ENCODE data around the gene COA6. TPM values are rescaled to one million over a fixed set of nuclear protein-coding genes. Genes with fewer than 3 reads are reported as not detected.

COA6 gene
- total and polyA plus RNA-seq, 12 donors, result 22.9 to 84.7 (median 35.6) TPM

DNA sequence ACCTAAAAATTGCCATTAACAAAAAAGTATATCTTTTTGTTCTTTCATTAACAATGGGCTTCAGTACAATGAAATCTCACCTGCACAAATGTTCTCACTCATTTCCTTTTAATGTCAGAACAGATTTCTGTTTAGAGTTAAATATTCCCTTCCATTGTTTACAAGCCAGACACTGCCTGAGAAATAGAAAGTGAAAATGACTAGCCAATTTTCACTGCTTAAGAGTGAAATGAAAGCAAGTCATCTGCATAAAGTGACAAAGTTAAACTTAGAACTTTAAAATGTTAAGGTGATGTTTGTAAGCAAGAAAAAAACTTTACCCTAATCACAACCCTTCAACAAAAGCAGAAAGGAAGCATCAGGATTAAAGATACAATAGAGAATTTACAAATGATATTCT, 27.5 kb downstream of the COA6 start:
- no peak for DNase-seq
- peaks cover 0 to 2% of the 10 kb centered on the region in 2 donors for H3K36me3 ChIP-seq (replicated peaks in 1 of 2)
- H3K9me3 ChIP-seq (replicated peaks in 1 of 3), result no peaks in the 10 kb centered on the region
- intact Hi-C loops (cut with DNase I), result no loop called here
- H3K4me1 ChIP-seq (replicated peaks in 1 of 2), result peaks cover 5% of the 10 kb centered on the region in 2 donors
- no peak overlapping the region for H3K4me3 ChIP-seq
- no peak overlapping the region for H3K27ac ChIP-seq
- H3K27me3 ChIP-seq, result no peaks in the 10 kb centered on the region
- TF ChIP-seq, protein P1, sequence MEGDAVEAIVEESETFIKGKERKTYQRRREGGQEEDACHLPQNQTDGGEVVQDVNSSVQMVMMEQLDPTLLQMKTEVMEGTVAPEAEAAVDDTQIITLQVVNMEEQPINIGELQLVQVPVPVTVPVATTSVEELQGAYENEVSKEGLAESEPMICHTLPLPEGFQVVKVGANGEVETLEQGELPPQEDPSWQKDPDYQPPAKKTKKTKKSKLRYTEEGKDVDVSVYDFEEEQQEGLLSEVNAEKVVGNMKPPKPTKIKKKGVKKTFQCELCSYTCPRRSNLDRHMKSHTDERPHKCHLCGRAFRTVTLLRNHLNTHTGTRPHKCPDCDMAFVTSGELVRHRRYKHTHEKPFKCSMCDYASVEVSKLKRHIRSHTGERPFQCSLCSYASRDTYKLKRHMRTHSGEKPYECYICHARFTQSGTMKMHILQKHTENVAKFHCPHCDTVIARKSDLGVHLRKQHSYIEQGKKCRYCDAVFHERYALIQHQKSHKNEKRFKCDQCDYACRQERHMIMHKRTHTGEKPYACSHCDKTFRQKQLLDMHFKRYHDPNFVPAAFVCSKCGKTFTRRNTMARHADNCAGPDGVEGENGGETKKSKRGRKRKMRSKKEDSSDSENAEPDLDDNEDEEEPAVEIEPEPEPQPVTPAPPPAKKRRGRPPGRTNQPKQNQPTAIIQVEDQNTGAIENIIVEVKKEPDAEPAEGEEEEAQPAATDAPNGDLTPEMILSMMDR (IDR thresholded peaks at IDR 0.05), result no peak
- no peak for TF ChIP-seq POLR2A (IDR thresholded peaks at IDR 0.05)

DNA sequence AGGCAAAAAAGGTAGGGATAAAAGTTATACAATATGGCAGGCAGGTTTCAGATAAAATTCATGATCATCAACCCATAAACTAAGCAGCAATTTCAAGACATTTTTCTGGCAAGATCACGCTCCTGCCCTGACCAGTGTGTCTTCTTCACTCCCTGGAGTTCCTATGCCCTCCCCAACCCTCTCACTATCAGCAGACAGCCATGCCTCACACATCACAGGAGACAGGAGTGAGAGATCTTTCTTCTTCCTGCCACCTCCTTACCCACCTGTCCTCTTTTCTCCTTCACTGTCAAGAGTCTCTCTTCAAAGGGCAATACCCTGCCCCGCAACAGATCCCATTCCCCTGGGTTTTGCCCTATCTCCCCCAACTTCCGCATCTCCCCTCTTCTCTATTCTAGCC, 28.4 kb downstream of the COA6 start:
- TF ChIP-seq, protein P1 (IDR thresholded peaks at IDR 0.05), result no peak
- TF ChIP-seq POLR2A (IDR thresholded peaks at IDR 0.05), result no peak
- Histone ChIP-seq H3K27me3 (no peaks in the 10 kb centered on the region), H3K9me3 (replicated peaks in 1 of 3) (no peaks in the 10 kb centered on the region), H3K27ac (no peak overlapping the region), H3K36me3 (replicated peaks in 1 of 2) (peaks cover 0 to 4% of the 10 kb centered on the region in 2 donors), H3K4me1 (replicated peaks in 1 of 2) (peaks cover 5% of the 10 kb centered on the region in 2 donors), H3K4me3 (no peak overlapping the region)
- WGBS, 4 donors, result 95 to 98% (median 97%) methylated on average over 3 of the region's 3 CpGs
- DNase-seq, result no peak
- intact Hi-C loops (cut with DNase I), result no loop called here

DNA sequence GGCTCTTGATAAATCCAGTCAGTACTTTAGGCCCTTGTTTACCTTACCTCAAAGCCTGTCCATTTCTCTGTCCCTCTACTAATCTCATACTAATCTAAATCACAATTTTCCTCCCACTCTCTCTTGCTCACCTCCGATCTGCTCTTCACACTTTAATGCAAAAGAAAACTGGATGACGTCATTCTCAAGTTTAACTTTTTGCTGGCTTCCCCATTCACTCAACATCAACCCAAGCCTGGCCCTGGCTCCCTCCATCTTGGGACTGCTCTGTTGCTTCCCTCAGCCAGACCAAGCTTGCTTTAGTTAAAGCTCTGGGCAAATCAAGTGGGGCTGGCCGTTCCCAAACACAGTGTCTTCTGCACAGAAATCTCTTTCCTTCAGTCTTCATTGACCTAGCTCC, 29.7 kb downstream of the COA6 start:
- 91 to 95% (median 93%) methylated on average over 3 of the region's 3 CpGs for WGBS, 4 donors
- Histone ChIP-seq H3K9me3 (replicated peaks in 1 of 3) (no peaks in the 10 kb centered on the region), H3K4me1 (replicated peaks in 1 of 2) (peaks cover 5% of the 10 kb centered on the region in 2 donors), H3K27me3 (no peaks in the 10 kb centered on the region), H3K36me3 (replicated peaks in 1 of 2) (peaks cover 0 to 4% of the 10 kb centered on the region in 2 donors), H3K27ac (no peak overlapping the region), H3K4me3 (no peak overlapping the region)
- TF ChIP-seq, protein P1 (IDR thresholded peaks at IDR 0.05), result no peak
- TF ChIP-seq POLR2A (IDR thresholded peaks at IDR 0.05), result no peak
- DNase-seq, result no peak
- intact Hi-C loops (cut with DNase I), result no loop called here

DNA sequence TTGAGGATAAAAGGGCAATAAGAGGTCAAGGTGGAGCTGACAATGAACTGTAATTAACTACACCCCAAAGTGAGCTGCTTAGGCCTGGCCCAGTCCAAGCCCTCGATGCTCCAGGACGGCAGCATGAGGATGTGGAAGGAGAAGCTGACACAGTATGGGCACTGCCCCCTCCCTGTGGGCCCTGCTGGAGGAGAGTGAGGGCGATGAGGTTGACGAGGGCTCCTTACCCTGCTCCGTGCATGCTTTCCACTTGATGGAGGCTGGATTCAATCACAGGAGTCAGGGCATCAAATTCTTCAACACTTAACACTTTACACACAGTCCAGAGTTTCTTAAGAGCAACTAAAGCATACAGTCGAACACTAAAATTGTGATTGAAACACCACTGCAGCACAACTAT, 32.4 kb downstream of the COA6 start:
- H3K27me3 ChIP-seq, result no peaks in the 10 kb centered on the region
- no peaks in the 10 kb centered on the region for H3K9me3 ChIP-seq (replicated peaks in 1 of 3)
- intact Hi-C loops (cut with DNase I), result no loop called here
- WGBS, 4 donors, result 80 to 86% (median 83%) methylated on average over 4 to 6 of the region's 6 CpGs
- no peak overlapping the region for H3K4me3 ChIP-seq
- H3K27ac ChIP-seq, result no peak overlapping the region
- DNase-seq, result no peak
- no peaks in the 10 kb centered on the region for H3K4me1 ChIP-seq (replicated peaks in 1 of 2)
- H3K36me3 ChIP-seq (replicated peaks in 1 of 2), result peaks cover 0 to 4% of the 10 kb centered on the region in 2 donors
- TF ChIP-seq POLR2A (IDR thresholded peaks at IDR 0.05), result no peak
- TF ChIP-seq, protein P1 (IDR thresholded peaks at IDR 0.05), result no peak

Data from adrenal gland (tissue), 12 donors.